H1 (cell line): Measurements from ENCODE around the gene ZNF496. TPM values are rescaled to one million over a fixed set of nuclear protein-coding genes. Genes with fewer than 3 reads are reported as not detected.

Experiments used
- CTCF ChIA-PET: fragments of 300-600 bp; sonication (Branson Sonifier 250); formaldehyde crosslinking; loops from one replicate; lab custom pipeline; 2021; ENCODE audit not compliant: partially characterized antibody; lab: Charles Lee
- POLR2A ChIA-PET: fragments of 300-600 bp; sonication (Branson Sonifier 250); formaldehyde crosslinking; loops from one replicate; lab custom pipeline; 2021; ENCODE audit warnings: inconsistent platforms; ENCODE audit not compliant: partially characterized antibody; lab: Charles Lee
- DNase-seq, 2 experiments: peaks; one replicate each; pipeline versions ENCODE4 v3.0.0 to v3.0.0-alpha.2; 2010 to 2022; ENCODE audit warnings: low spot score in 2 of 2, low read depth in 1 of 2, mixed read lengths in 1 of 2
- FAIRE-seq: peaks from 2 replicates; lab custom pipeline; 2011; peaks lifted over from hg19 to GRCh38; lab: Jason Lieb, UNC
- H2AFZ ChIP-seq: 2 replicates; pipeline ENCODE4 v1.8.1; 2012; ENCODE audit warnings: low read length, inconsistent platforms
- H2AK5ac ChIP-seq: 2 replicates; pipeline ENCODE4 v1.6.1; 2013; ENCODE audit warnings: low read depth, low read length
- H2BK120ac ChIP-seq: replicated peaks from 2 replicates; pipeline ENCODE3; 2013; ENCODE audit warnings: low read depth, low read length, inconsistent platforms
- H2BK12ac ChIP-seq: 2 replicates; pipeline ENCODE4 v1.6.1; 2013; ENCODE audit warnings: low read depth, low read length
- H2BK15ac ChIP-seq: 2 replicates; pipeline ENCODE4 v1.6.1; 2013; ENCODE audit warnings: low read length
- H2BK20ac ChIP-seq: 2 replicates; pipeline ENCODE4 v1.6.1; 2013; ENCODE audit warnings: low read length
- H2BK5ac ChIP-seq: 2 replicates; pipeline ENCODE4 v1.6.1; 2013; ENCODE audit warnings: low read depth, low read length
- H3K14ac ChIP-seq: 2 replicates; pipeline ENCODE4 v1.6.1; 2013; ENCODE audit warnings: inconsistent platforms; ENCODE audit not compliant: insufficient read length
- H3K18ac ChIP-seq: 2 replicates; pipeline ENCODE4 v1.6.1; 2013; ENCODE audit warnings: low read length; ENCODE audit errors: extremely low read depth
- H3K23ac ChIP-seq: 2 replicates; pipeline ENCODE4 v1.6.1; 2013; ENCODE audit warnings: inconsistent platforms; ENCODE audit not compliant: insufficient read length
- H3K23me2 ChIP-seq: 2 replicates; pipeline ENCODE4 v1.6.1; 2013; ENCODE audit warnings: low read depth, low read length
- H3K27ac ChIP-seq: 2 replicates; pipeline ENCODE4 v1.6.1; 2011; ENCODE audit warnings: low read depth, low read length, inconsistent platforms
- H3K27me3 ChIP-seq, 4 experiments: replicated peaks in 1 of 4; 1 replicate in 1 of 4; 2 replicates in 3 of 4; pipeline versions ENCODE4 v1.6.1 to v1.8.1; 2011 to 2013; ENCODE audit warnings: low read length in 3 of 4, mild to moderate bottlenecking in 3 of 4, inconsistent platforms in 2 of 4, mixed read lengths in 2 of 4, moderate library complexity in 1 of 4; ENCODE audit not compliant: control insufficient read depth in 3 of 4, insufficient read depth in 3 of 4; ENCODE audit errors: extremely low read depth in 1 of 4
- H3K36me3 ChIP-seq, 4 experiments: 2 replicates each; pipeline versions ENCODE4 v1.6.1 to v1.8.1; 2011 to 2013; ENCODE audit warnings: mild to moderate bottlenecking in 4 of 4, low read length in 3 of 4, moderate library complexity in 2 of 4, control low read depth in 1 of 4, inconsistent platforms in 1 of 4; ENCODE audit not compliant: insufficient read depth in 4 of 4, control insufficient read depth in 2 of 4
- H3K4ac ChIP-seq: replicated peaks from 2 replicates; pipeline ENCODE3; 2013; ENCODE audit warnings: low read length, low read depth, mixed read lengths, inconsistent platforms; ENCODE audit not compliant: insufficient read length
- H3K4me1 ChIP-seq, 4 experiments: replicated peaks in 1 of 4; 1 replicate in 1 of 4; 2 replicates in 3 of 4; pipeline versions ENCODE4 v1.6.1 to v1.8.1; 2011 to 2013; ENCODE audit warnings: low read length in 3 of 4, inconsistent platforms in 2 of 4, mixed read lengths in 1 of 4; ENCODE audit not compliant: insufficient read depth in 4 of 4, control insufficient read depth in 3 of 4
- H3K4me2 ChIP-seq, 2 experiments: 2 replicates each; pipeline versions ENCODE4 v1.6.1 to v1.8.1; 2011 to 2013; ENCODE audit warnings: low read depth in 2 of 2, low read length in 2 of 2, control low read depth in 1 of 2, inconsistent platforms in 1 of 2, mild to moderate bottlenecking in 1 of 2; ENCODE audit not compliant: insufficient read depth in 1 of 2
- H3K4me3 ChIP-seq, 4 experiments: fragments of 200-600, 300-600 bp in 1 of 4; sonication (generic), shearing (Covaris generic), sonication (Bioruptor Twin) in 1 of 4; 2 replicates each; pipeline versions ENCODE4 v1.5.1 to v1.8.1; 2011 to 2016; ENCODE audit warnings: low read length in 4 of 4, low read depth in 3 of 4, control low read depth in 2 of 4, inconsistent platforms in 2 of 4, mild to moderate bottlenecking in 2 of 4, mixed read lengths in 1 of 4, moderate library complexity in 1 of 4; ENCODE audit not compliant: insufficient read depth in 2 of 4; ENCODE audit errors: extremely low read depth in 1 of 4
- H3K56ac ChIP-seq: replicated peaks from 2 replicates; pipeline ENCODE3; 2013; ENCODE audit warnings: low read depth, mild to moderate bottlenecking, mixed read lengths, low read length, inconsistent platforms; ENCODE audit not compliant: insufficient read length
- H3K79me1 ChIP-seq: 2 replicates; pipeline ENCODE4 v1.6.1; 2013; ENCODE audit warnings: low read depth, low read length, control low read depth
- H3K79me2 ChIP-seq, 2 experiments: 2 replicates each; pipeline versions ENCODE4 v1.6.1 to v1.8.1; 2012 to 2013; ENCODE audit warnings: low read length in 2 of 2, mild to moderate bottlenecking in 2 of 2, inconsistent platforms in 1 of 2; ENCODE audit not compliant: insufficient read depth in 2 of 2, control insufficient read depth in 1 of 2
- H3K9ac ChIP-seq, 4 experiments: replicated peaks in 1 of 4; 1 replicate in 1 of 4; 2 replicates in 3 of 4; pipeline versions ENCODE4 v1.6.1 to v1.8.1; 2011 to 2013; ENCODE audit warnings: low read depth in 3 of 4, low read length in 3 of 4, control low read depth in 2 of 4, mild to moderate bottlenecking in 2 of 4, moderate library complexity in 2 of 4, inconsistent platforms in 1 of 4; ENCODE audit errors: extremely low read depth in 1 of 4
- H3K9me3 ChIP-seq, 2 experiments: 2 replicates each; pipeline versions ENCODE4 v1.6.1 to v1.8.1; 2012 to 2013; ENCODE audit warnings: mild to moderate bottlenecking in 2 of 2, moderate library complexity in 2 of 2, control low read depth in 1 of 2, inconsistent platforms in 1 of 2, low read depth in 1 of 2, low read length in 1 of 2, mixed read lengths in 1 of 2; ENCODE audit not compliant: insufficient read depth in 2 of 2
- H4K20me1 ChIP-seq, 2 experiments: replicated peaks in 1 of 2; 2 replicates each; pipeline versions ENCODE3 to v1.8.1; 2011 to 2013; ENCODE audit warnings: inconsistent platforms in 2 of 2, low read length in 2 of 2, mild to moderate bottlenecking in 1 of 2; ENCODE audit not compliant: insufficient read depth in 2 of 2, control insufficient read depth in 1 of 2
- H4K5ac ChIP-seq: 2 replicates; pipeline ENCODE4 v1.6.1; 2013; ENCODE audit warnings: low read length, low read depth, mixed read lengths, inconsistent platforms; ENCODE audit not compliant: insufficient read length
- H4K8ac ChIP-seq: 2 replicates; pipeline ENCODE4 v1.8.0; 2013; ENCODE audit warnings: mild to moderate bottlenecking, moderate library complexity, low read length, inconsistent platforms; ENCODE audit not compliant: insufficient read depth; ENCODE audit errors: extremely low read depth
- H4K91ac ChIP-seq: replicated peaks from 2 replicates; pipeline ENCODE3; 2013; ENCODE audit warnings: low read length, mixed read lengths, inconsistent platforms; ENCODE audit not compliant: insufficient read length
- ATF3 ChIP-seq: IDR thresholded peaks from 2 replicates; pipeline ENCODE4 v1.6.1; 2011; ENCODE audit warnings: low read depth, mild to moderate bottlenecking, low read length; ENCODE audit not compliant: insufficient read depth
- CBX8 ChIP-seq: fragments of 300-800, 300-1000 bp; sonication (generic); IDR thresholded peaks from 2 replicates; pipeline ENCODE4 v1.7.1; 2016; ENCODE audit warnings: low read depth, low read length, borderline replicate concordance
- EGR1 ChIP-seq: IDR thresholded peaks from 2 replicates; pipeline ENCODE4 v1.6.1; 2011; ENCODE audit warnings: low read depth, low read length, borderline replicate concordance
- GABPA ChIP-seq: IDR thresholded peaks from 2 replicates; pipeline ENCODE4 v1.6.1; 2011; ENCODE audit warnings: mild to moderate bottlenecking, low read length, moderate library complexity, borderline replicate concordance; ENCODE audit not compliant: insufficient read depth
- JUN ChIP-seq: IDR thresholded peaks from 2 replicates; pipeline ENCODE4 v1.6.1; 2011; ENCODE audit warnings: low read depth, mild to moderate bottlenecking, improper control_type of control experiment, low read length
- TAF1 ChIP-seq: IDR thresholded peaks from 2 replicates; pipeline ENCODE4 v1.6.1; 2011; ENCODE audit warnings: mild to moderate bottlenecking, low read depth, low read length
- USF2 ChIP-seq: IDR thresholded peaks from 2 replicates; pipeline ENCODE4 v1.6.1; 2011; ENCODE audit warnings: low read length, improper control_type of control experiment
- WGBS, 2 experiments: shearing (Covaris generic) in 1 of 2; methylation state at CpG; one replicate each; pipeline versions ENCODE4 v1.1.6 to v1.1.7; 2013 to 2015; ENCODE audit warnings: low lambda C conversion rate in 2 of 2, mixed read lengths in 2 of 2, inconsistent platforms in 1 of 2, low coverage in 1 of 2, missing lambda C conversion rate in 1 of 2; ENCODE audit not compliant: insufficient replicate concordance in 2 of 2, insufficient coverage in 1 of 2, insufficient read length in 1 of 2; ENCODE audit errors: extremely low coverage in 1 of 2, missing lambda C conversion rate in 1 of 2; 5-methylcytosine and 5-hydroxymethylcytosine counted together
- polyA plus RNA-seq, 7 experiments: library from polyadenylated mRNA; depleted of rRNA in 3 of 7; stranded (reverse) in 5 of 7; unstranded in 2 of 7; fragments of >200 nt in 5 of 7; fragments of 200-250 nt in 2 of 7; gene quantifications; 1 replicate in 5 of 7; 2 replicates in 1 of 7; 4 replicates in 1 of 7; pipeline versions ENCODE4 v1.2.1 to v1.2.3, GENCODE V29; 2011 to 2013; ENCODE audit warnings: missing spikeins in 2 of 7, mixed read lengths in 2 of 7
- total RNA-seq: library from RNA; stranded (reverse); fragmentation: NEBNext Ultra II Directional; extraction: Animal tissue kit (Norgen Biotek cat#: 25700); gene quantifications from 2 replicates; pipeline ENCODE4 v1.2.1, GENCODE V29; 2021

ZNF496 gene
- total and polyA plus RNA-seq, 2 of the 8 experiments (the other 6 are each of a cell fraction or from before 2014, with no cell fraction given), result 27.9 to 71.4 TPM

GRCh38 chr1:247350587-247350986, 18.9 kb upstream of the ZNF496 start:
- Histone ChIP-seq H2BK120ac (no peak overlapping the region), H3K4me1 (no peaks in the 10 kb centered on the region), H3K4me2 (no peak overlapping the region), H2BK20ac (no peak overlapping the region), H3K9ac (no peak overlapping the region), H3K27ac (no peak overlapping the region), H3K14ac (no peak overlapping the region), H4K91ac (no peak overlapping the region), H2BK5ac (no peak overlapping the region), H4K20me1 (no peaks in the 10 kb centered on the region), H2AK5ac (no peak overlapping the region), H3K23me2 (no peaks in the 10 kb centered on the region), H4K8ac (no peak overlapping the region), H2BK12ac (no peak overlapping the region), H3K36me3 (no peaks in the 10 kb centered on the region), H3K56ac (no peak overlapping the region), H3K27me3 (no peaks in the 10 kb centered on the region; a peak in 2 of 7 replicates), H3K9me3 (no peaks in the 10 kb centered on the region), H3K4ac (no peak overlapping the region), H3K18ac (no peak overlapping the region), H4K5ac (no peak overlapping the region), H2BK15ac (no peak overlapping the region), H3K4me3 (no peak overlapping the region), H2AFZ (no peak overlapping the region), H3K79me1 (no peaks in the 10 kb centered on the region), H3K79me2 (no peaks in the 10 kb centered on the region), H3K23ac (no peak overlapping the region)
- ChIA-PET CTCF (interaction anchor here (0.6 to 1.8 kb wide), 5 partner anchors 18 to 1121 kb away, joined by 3 to 4 read pairs (median 4); no protein-coding TSS in a partner anchor), POLR2A (interaction anchor here (1.0 to 1.5 kb wide), 3 partner anchors 14 to 22 kb away, joined by 3 to 6 read pairs (median 5); no protein-coding TSS in a partner anchor)
- DNase-seq (no peak), FAIRE-seq (no peak)
- WGBS, 2 experiments, result 88% methylated on average over 1 of the region's 1 CpG; no CpG with 5 or more reads in 1 of the 2 experiments
- TF ChIP-seq ATF3 (no peak), JUN (no peak), CBX8 (no peak), GABPA (no peak), USF2 (no peak), EGR1 (no peak), TAF1 (no peak)
